Stimulated activated CD8-positive, alpha-beta memory T cell treated with anti-CD3 and anti-CD28 coated beads, Interleukin-7, amount 100 ng/mL, for 1 hour (primary cell): ENCODE data around the gene EVI5.
"Not testable (repeated sequence)": the region's sequence is repeated elsewhere in the genome, so short reads cannot be mapped to it uniquely, and the experiment has no call there.

Source experiments
- DNase-seq, 2 donors: peaks; one replicate each; pipeline ENCODE4 v3.0.0-alpha.2; 2020; ENCODE audit warnings: low read depth in 2 of 2

Gene EVI5

DNA sequence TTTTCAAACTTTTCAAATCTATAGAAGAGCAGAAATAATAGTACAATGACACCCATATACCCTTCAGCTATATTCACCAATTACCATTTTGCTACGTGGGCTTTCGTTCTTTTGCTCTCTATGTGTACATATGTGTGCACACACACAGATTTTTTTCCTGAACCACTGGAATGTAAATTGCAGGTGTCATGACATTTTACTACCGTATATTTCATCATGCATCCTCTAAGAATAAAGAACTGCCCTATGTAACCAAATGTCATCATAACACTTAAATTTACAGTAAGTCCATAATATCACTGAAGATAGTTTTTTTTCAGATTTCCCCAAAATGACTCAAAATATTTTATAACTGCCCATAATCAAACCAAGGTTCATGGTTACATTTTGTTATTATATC is 209.8 kb downstream of the EVI5 start:
- DNase-seq: no peak

DNA sequence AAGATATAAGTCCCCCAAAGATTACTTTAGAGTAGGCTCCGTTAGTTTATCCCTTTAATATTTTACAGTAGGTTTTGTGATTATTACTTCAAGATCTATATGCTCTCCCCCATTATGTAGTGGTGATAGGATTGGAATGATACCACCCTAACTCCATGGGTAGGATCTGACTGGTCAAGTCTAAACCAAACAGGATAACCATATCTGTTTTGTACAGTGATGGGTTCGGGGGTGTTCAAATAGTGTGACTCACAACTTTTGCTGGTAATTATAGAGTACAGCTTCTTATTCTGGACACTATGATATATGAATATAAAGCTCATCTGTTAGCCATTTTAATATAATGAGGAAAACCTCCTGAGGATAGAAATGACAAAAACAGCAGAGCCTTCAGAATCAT is 212.4 kb downstream of the EVI5 start:
- no peak for DNase-seq

DNA sequence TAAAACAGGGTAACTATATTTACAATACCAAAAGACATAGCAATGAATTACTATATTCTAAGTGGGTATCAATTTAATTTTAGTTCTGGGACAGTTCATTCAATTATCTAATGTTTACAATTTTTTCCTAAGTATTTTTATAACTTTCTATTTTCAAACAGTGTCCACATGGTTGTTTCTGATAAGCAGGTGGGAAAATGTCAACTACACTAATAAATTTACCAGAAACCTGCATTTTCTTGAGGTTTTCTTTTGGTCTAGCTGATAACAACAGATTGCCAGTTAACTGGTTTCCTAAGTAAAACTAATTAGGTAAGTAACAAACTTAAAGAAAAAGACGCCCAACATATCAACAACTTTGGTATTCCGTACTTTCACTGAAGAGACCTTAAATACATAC is 213.3 kb downstream of the EVI5 start:
- DNase-seq: no peak

DNA sequence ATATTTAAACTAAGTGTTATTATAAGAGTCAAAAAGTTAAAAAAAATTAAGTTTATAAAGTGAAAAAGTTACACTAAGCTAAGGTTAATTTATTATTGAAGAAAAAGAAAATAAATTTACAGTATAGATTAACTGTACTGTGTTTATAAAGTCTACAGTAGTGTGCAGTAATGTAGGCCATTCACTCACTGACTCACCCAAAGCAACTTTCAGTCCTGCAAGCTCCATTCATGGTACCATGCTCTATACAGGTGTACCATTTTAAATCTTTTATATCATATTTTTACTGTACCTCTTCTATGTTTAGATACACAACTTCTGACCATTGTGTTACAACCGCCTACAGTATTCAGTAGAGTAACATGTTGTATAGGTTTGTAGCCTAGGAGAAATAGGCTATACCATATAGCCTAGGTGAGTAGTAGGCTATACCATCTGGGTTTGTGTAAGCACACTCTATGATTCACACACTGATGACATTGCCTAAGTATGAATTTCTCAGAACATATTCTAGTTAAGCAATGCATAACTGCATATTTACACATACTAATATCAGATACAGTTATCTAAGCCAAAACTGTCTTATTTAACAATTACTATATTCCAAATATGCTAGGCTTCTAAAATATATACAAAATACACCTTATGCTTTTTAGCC is 217.6 kb downstream of the EVI5 start:
- DNase-seq: no peak

DNA sequence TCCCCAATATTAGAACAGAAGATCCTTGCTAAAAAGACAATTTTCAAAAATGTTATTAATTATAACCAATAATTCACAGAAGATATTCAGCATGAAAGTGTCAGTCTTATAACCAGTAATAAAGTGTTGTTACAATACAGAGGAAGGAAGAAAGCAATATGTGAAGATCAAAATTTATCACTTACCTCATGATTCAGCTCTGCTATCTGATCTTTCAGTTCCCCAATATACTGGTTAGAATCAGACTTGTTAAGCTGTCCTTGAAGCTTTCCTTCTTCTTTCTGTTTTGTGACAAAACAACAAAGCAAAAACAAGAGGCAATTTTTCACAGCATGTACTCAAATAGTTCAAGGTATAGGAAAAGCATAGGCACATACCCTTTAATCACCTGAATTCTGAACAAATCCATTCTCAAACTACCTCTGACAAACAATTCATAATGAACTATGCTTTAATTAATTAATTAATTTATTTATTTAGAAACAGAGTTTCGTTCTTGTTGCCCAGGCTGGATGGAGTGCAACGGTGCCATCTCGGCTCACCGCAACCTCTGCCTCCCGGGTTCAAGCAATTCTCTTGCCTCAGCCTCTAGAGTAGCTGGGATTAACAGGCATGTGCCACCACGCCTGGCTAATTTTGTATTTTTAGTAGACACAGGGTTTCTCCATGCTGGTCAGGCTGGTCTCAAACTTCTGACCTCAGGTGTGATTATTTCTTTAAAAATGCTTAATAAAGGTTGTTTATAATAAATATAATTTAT is 221.3 kb downstream of the EVI5 start:
- no peak for DNase-seq

DNA sequence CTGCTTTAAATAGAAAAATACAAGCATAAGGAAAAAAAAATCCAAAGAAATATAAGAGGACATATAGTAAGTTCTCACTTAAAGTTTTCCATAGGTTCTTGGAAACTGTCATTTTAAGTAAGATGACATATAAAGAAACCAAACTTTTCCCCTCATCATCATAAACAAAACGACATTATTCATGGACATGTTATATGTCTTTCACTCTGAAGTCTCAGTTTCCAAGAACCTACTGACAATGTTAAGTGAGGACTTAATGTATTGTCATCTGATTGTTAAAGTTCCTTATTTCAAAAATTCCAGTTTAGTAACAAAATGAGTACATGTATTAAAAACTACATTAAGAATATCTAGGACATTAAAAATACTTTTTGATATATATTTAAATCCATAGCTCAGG is 228.6 kb downstream of the EVI5 start:
- DNase-seq: no peak

DNA sequence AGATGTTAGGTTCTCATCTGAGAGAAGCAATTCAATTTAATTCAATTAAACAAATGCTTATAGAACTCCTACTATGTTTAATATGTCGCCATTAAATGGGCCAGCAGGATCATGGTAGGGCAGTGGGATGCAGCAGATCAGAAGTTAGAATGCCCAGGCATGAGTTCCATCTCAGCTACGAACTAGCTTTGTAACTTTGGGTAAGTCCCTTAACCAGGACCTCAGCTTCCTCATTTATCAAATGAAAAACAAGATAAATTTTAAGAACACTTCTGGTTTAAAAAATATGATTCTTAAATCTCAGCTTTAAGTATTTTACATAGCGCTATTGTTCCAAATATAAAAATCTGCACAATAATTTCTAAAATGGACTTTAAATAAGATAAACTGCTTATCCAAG is 230.7 kb downstream of the EVI5 start:
- no peak for DNase-seq

DNA sequence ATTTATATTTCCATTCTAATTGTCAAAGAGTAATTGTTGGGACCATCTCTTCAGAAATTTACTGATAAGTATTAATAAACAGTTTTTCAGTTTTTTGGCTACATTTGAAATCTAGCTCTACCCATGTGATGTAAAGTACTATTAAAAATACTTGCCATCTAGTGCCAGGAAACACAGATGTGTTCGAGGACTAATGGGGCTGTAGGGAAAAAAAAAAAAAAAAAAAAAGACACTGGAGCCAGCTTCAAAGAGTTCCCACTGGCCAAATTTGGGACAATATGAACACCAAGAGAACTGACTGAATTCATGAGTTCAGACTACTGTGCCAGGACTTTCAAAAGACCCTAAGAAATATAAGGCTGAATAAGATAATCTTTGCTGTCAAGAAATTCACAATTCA is 233.0 kb downstream of the EVI5 start:
- no peak for DNase-seq

DNA sequence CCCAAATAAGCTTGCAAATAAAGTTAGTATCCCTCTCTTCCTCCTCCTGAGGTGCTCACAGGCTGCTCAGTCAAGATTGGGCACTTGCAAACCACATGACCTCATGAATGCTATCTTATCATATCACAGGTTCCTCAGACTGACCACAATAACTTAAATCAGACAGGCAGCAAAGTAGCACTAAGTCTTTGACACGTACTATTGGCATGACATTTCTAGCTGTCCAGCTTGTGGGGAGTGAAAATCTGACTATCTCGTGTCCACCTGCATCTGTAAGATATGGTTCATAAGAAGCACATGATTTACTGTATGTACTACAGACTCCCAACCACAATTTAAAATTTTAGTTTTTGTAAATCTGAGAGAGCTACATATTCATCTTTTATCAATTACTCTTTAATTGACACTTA is 240.1 kb downstream of the EVI5 start:
- DNase-seq: no peak

DNA sequence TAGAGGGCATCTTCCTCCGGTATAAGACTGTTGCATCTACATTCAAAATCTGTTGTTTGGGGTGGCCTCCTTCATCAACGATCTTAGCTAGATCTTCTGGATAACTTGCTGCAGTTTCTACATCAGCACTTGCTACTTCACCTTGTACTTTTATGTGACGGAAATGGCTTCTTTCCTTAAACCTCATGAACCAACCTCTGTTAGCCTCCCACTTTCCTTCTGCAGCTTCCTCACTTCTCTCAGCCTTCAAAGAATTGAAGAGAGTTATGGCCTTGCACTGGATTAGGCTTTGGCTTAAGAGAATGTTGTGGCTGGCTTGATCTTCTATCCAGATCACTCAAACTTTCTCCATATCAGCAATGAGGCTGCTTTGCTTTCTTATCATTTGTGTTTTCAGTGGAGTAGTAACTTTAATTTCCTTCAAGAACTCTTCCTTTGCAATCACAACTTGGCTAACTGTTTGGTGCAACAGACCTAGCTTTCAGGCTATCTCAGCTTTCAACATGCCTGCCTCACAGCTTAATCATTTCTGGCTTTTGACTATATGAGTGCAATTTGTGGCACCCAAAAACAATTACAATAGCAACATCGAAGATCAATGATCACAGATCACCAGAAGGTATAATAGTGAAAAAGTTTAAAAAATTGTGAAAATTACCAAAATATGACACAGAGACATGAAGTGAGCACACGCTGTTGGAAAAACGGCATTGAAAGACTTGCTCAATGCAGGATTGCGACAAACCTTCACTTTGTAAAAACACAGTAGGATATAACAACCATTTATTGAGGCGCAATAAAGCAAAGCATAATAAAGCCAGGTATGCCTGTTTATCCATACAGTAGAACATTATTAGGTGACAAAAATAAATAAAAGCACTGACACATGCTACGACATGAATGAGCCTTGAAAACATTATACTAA is 241.5 kb downstream of the EVI5 start:
- DNase-seq: no peak

DNA sequence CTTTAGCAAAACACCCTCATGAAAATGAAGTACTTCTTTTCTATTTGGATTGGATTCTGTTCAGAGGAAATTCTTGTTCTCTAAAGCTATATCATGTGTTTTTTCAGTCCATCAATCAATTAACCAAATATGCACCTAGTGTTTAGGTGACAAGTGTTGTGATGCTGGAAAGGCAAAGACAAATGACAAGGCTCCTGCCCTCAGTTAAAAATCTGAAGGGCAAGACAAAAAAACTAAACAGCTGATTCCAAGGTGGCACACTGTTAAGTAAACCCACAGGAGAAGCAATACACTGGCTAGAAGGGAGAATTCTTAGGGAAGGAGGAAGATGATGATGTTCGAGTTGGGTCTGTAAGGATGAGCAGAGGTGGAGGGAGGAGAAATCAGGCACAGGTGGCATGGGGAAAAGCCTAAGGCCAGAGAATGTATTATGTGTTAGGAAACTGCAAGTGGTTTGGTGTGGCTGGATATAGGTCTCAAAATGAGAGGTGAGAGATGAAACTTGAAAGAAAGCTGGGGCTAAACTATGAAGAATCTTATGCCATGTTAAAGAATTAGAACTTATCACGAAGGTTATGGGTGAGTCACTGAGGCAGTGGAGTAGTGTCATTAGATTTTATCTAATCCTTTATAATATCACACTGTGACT is 246.4 kb downstream of the EVI5 start:
- no peak for DNase-seq

DNA sequence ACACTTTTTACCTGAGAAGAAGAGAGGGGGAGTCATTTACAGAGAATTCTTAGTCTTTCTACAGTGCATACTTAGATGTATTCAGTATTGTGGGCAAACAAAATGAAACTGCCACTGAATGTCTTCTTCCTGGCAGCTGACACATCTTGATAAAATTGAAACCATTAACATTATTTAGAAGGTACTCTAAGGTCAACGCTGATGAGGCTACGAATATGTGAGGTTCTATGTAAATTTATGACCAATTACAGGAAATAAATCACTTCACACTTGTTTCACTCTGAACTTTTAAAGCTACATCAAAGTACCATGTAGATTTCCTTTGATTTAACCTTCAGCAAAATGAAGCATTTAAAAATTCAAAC is 246.9 kb downstream of the EVI5 start:
- no peak for DNase-seq

DNA sequence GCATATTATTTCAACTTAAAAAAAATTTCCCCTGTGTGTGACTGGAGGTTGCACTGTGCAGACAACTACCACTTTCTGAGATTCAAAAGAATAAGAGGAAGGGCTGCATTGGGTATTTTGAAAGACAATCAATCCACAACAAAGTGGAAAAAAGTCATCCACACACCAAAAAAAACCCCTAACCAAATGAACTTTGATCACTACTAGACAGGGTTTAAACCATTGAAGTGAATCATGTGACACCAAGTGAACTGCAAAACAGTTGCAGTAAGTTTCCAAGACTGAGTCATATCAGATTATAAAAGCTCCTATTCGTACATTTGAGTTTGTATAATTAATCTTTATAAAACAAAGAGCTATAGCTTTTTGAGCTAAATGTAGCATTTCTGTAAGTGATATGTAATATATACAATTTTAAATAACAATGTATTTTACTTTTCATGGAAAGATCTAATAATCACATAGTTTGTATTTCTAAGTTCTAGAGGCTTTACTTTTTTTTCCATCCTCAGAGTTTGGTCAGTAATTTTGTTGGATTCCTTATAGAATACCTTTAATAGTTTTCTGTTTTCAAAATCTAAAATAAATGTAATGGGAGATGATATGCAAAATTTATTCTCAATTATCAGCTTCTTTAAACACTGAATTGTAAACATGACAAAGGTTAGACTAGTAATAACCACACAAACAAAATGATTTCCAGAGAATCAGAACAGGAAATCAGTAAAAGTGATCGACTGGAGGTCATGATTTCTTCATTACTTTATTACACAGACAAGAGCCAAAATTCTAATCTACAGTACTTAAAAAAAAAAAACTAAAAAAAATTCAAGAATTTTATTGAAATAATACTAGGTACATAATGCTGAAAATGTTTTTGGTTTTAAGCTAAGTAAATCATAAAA is 247.7 kb downstream of the EVI5 start:
- DNase-seq: no peak

DNA sequence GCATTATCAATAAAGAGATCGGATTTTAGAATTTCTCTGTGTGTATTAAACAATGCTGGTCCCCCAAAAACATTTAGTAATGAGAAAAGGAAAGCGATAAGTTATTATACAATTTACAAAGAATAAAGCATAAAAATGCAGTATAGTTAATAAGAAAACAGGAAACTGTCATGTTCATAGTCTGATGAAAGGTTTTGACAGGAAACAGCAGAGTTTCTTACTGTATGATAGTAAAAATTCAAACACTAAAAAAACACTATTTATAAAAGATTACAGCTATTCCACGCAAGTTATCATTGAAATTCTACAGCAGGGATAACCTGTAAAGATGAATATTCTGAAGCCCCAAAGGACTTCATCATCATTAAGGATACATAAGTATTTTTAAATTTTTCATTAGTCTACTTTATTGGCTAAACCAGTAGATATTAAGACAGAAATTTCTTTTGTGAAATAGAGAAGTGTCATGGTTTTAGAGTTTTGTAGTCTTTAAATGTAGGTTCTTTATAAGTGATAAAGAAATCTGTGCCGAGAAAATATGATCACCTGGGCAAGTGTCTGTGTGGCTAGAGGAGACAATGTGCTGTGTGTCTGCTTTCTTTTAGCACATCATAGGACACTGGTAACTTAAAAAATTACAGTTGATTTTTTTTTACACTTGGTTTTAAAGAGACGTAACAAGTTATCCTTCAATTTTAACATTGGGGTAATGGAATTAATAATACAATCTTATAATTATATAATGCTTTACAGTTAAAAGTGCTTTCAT is 248.5 kb downstream of the EVI5 start:
- no peak for DNase-seq

DNA sequence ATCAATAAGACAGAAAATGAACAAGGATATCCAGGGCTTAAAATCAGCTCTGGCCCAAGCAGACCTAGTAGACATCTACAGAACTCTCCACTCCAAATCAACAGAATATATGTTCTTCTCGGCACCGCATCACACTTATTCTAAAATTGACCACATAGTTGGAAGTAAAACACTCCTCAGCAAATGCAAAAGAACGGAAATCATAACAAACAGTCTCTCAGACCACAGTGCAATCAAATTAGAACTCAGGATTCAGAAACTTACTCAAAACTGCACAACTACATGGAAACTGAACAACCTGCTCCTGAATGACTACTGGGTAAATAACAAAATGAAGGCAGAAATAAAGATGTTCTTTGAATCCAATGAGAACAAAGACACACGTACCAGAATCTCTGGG is 252.5 kb downstream of the EVI5 start:
- not testable (repeated sequence) for DNase-seq

DNA sequence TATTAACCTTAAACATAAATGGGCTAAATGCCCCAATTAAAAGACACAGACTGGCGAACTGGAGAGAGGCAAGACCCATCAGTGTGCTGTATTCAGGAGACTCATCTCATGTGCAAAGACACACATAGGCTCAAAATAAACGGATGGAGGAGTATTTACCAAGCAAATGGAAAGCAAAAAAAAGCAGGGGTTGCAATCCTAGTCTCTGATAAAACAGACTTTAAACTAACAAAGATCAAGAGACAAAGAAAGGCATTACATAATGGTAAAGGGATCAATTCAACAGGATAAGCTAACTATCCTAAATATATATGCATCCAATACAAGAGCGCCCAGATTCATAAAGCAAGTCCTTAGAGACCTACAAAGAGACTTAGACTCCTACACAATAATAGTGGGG is 253.0 kb downstream of the EVI5 start:
- DNase-seq: not testable (repeated sequence)

DNA sequence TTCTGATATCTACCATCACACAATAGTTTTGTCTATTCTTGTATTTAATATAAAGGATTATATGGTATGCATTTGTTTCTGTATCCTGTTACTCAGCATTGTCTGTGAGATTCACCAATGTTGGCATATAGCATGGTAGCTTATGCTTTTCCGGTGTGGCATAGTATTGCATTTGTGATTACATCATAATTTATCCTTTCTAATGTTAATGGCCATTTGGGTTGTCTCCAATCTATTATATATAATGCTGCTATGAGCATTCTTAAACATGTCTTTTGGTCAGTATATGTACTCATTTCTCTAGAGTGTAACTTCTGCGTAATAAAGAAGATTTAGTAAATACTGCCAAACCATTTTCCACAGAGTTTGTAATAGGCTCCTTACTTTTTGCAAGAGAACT is 257.2 kb downstream of the EVI5 start:
- DNase-seq: no peak

DNA sequence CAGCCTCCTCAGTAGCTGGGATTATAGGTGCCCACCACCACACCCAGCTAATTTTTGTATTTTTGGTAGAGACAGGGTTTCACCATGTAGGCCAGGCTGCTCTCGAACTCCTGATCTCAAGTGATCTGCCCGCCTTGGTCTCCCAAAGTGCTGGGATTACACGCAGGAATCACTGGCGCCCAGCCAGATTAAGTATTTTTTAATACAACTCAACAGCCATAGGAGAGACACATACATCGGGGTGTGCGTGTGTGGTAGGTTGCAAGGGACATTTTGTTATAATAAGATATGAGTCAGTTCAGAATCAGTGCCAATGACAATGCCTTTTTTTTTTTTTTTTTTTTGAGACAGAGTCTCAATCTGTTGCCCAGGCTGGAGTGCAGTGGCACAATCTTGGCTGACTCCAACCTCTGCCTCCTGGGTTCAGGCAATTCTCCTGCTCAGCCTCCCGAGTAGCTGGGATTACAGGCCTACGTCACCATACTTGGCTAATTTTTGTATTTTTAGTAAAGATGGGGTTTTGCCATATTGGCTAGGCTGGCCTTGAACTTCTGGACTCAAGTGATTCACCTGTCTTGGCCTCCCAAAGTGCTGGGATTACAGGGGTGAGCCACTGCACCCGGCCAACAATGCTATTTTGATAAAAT is 259.8 kb downstream of the EVI5 start:
- DNase-seq: not testable (repeated sequence)

DNA sequence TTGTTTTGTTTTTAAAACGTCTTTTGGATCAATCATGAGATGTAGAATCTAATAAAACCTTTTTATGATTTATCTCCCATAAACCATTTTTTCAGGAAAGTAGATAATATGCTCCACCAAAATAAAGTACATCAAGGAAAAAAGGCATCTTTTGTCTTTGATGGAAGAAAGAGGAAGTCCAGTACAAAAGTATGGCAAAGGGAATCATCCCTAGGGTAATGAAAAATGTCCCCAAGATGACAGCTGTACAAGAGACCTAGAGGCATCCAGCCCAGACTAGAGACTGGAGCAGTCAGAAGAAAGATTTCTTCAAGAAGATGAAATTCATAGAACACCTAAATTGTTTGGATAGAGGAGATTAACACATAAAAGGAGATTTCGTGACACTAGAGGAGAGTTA is 265.9 kb downstream of the EVI5 start:
- no peak for DNase-seq

DNA sequence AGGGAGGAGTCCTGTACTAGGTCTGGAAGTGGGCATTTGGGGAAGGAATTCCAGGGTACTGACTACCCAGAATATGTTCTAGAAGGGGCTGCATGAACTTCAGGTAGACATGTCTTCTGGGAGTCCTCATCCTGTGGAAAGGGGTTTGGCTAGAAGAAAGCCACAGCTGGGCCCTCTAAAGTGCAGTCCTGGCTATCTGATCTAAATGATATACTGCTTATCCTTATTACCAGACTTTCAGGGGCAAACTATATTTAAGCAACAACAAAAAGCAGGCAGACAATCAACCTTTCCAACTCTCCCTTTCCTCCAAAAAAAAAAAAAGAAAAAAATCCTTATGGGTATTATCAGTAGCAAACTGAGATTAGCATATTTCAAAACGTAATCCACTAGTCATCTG is 268.3 kb downstream of the EVI5 start:
- no peak for DNase-seq
